ENCODE measurements around the gene SMARCC1.
"Not testable (repeated sequence)": the region's sequence is repeated elsewhere in the genome, so short reads cannot be mapped to it uniquely, and the experiment has no call there.

Gene SMARCC1

DNA sequence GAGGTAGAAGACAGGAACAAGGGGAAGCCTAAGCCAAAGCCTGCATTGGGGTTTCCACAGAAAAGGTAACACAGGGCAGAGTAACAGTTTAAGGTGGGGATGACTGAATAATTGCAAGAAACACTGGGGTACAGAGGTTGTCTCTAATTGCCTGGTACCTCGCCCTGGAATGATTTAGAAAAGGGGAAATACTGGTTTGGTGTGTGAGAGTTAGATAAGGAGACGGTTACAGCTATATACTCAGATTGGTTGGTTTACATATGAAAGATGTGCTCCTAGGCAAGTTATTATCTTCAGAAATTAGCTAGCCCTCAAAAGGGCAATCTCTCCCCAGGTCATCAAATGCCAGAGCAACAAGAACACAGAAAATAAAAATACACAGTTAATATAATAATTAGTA is 58.8 kb downstream of the SMARCC1 start:
- no peaks in the 10 kb centered on the region for H3K9me3 ChIP-seq (ENCODE audit: severe bottlenecking)
- H3K36me3 ChIP-seq (ENCODE audit: low read depth) = peaks cover 63% of the 10 kb centered on the region
- no peaks in the 10 kb centered on the region for H3K27me3 ChIP-seq (ENCODE audit: insufficient read depth, poor library complexity, severe bottlenecking)
- ATAC-seq (ENCODE audit: low read depth) = no peak
- H3K4me3 ChIP-seq (ENCODE audit: severe bottlenecking) = no peak overlapping the region
- no peak for DNase-seq (ENCODE audit: low spot score)
- TF ChIP-seq, protein P1, sequence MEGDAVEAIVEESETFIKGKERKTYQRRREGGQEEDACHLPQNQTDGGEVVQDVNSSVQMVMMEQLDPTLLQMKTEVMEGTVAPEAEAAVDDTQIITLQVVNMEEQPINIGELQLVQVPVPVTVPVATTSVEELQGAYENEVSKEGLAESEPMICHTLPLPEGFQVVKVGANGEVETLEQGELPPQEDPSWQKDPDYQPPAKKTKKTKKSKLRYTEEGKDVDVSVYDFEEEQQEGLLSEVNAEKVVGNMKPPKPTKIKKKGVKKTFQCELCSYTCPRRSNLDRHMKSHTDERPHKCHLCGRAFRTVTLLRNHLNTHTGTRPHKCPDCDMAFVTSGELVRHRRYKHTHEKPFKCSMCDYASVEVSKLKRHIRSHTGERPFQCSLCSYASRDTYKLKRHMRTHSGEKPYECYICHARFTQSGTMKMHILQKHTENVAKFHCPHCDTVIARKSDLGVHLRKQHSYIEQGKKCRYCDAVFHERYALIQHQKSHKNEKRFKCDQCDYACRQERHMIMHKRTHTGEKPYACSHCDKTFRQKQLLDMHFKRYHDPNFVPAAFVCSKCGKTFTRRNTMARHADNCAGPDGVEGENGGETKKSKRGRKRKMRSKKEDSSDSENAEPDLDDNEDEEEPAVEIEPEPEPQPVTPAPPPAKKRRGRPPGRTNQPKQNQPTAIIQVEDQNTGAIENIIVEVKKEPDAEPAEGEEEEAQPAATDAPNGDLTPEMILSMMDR (IDR thresholded peaks at IDR 0.05; ENCODE audit: poor library complexity, severe bottlenecking) = no peak
- no peak overlapping the region for H3K27ac ChIP-seq (ENCODE audit: poor library complexity, severe bottlenecking)
- H3K4me1 ChIP-seq (ENCODE audit: insufficient read depth, poor library complexity, severe bottlenecking) = peaks cover 15% of the 10 kb centered on the region

DNA sequence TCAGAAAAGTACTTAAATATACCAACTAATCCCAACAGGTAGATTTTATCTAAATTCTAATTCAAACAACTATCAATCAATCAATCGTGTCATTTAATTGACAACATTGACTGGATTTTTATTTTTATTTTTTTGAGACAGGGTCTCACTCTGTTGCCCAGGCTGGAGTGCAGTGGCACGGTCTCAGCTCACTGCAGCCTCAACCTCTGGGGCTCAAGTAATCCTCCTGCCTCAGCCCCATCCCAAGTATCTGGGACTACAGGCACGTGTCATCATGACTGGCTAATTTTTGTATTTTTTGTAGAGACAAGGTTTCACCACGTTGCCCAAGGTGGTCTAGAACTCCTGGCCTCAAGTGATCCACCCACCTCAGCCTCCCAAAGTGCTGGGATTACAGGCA is 64.2 kb downstream of the SMARCC1 start:
- not testable (repeated sequence) for H3K27me3 ChIP-seq (ENCODE audit: insufficient read depth, poor library complexity, severe bottlenecking); H3K4me1 ChIP-seq (ENCODE audit: insufficient read depth, poor library complexity, severe bottlenecking); H3K9me3 ChIP-seq (ENCODE audit: severe bottlenecking); DNase-seq (ENCODE audit: low spot score); H3K27ac ChIP-seq (ENCODE audit: poor library complexity, severe bottlenecking); H3K4me3 ChIP-seq (ENCODE audit: severe bottlenecking); ATAC-seq (ENCODE audit: low read depth)
- peaks cover 75% of the 10 kb centered on the region for H3K36me3 ChIP-seq (ENCODE audit: low read depth)

DNA sequence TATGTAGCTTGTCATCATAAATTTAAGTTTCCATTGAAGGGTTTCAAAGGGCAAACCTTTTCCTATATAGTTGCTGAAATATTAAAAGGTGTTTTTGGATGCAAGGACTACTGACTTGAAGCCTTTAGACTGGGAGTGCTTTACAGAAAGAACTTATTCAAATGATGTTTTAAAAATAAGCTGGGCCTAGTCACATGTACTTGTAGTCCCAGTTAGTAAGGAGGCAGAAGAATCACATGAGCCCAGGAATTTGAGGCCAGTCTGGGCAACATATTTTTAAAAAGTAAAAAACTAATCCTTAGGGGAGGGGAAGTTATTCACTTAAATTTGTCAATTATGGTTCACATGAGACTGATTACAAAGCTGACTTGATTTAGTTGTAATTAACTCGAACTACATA is 65.0 kb downstream of the SMARCC1 start:
- no peaks in the 10 kb centered on the region for H3K9me3 ChIP-seq (ENCODE audit: severe bottlenecking)
- TF ChIP-seq, protein P1 (IDR thresholded peaks at IDR 0.05; ENCODE audit: poor library complexity, severe bottlenecking) = no peak
- H3K27ac ChIP-seq (ENCODE audit: poor library complexity, severe bottlenecking) = no peak overlapping the region
- no peaks in the 10 kb centered on the region for H3K4me1 ChIP-seq (ENCODE audit: insufficient read depth, poor library complexity, severe bottlenecking)
- no peak overlapping the region for H3K4me3 ChIP-seq (ENCODE audit: severe bottlenecking)
- H3K27me3 ChIP-seq (ENCODE audit: insufficient read depth, poor library complexity, severe bottlenecking) = no peaks in the 10 kb centered on the region
- ATAC-seq (ENCODE audit: low read depth) (no peak), DNase-seq (ENCODE audit: low spot score) (no peak)
- H3K36me3 ChIP-seq (ENCODE audit: low read depth) = peaks cover 80% of the 10 kb centered on the region

DNA sequence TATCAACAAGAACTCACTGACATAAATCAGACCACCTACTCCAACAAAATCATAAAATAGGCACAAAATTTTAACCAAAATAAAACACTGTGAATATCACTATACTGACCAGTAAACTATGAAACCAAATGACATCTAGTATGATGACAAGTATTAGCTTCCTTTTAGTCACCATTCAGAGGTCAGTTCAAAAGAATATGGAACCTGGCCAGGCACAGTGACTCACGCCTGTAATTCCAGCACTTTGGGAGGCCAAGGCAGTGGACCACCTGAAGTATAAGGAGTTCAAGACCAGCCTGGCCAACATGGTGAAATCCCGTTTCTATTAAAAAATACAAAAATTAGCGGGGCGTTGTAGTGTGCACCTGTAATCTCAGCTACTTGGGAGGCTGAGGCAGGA is 65.8 kb downstream of the SMARCC1 start:
- Histone ChIP-seq H3K27me3 (ENCODE audit: insufficient read depth, poor library complexity, severe bottlenecking) (no peaks in the 10 kb centered on the region), H3K27ac (ENCODE audit: poor library complexity, severe bottlenecking) (no peak overlapping the region), H3K9me3 (ENCODE audit: severe bottlenecking) (no peaks in the 10 kb centered on the region), H3K4me3 (ENCODE audit: severe bottlenecking) (no peak overlapping the region), H3K4me1 (ENCODE audit: insufficient read depth, poor library complexity, severe bottlenecking) (no peaks in the 10 kb centered on the region), H3K36me3 (ENCODE audit: low read depth) (peaks cover 82% of the 10 kb centered on the region)
- DNase-seq (ENCODE audit: low spot score) = no peak
- TF ChIP-seq, protein P1 (IDR thresholded peaks at IDR 0.05; ENCODE audit: poor library complexity, severe bottlenecking) = no peak
- ATAC-seq (ENCODE audit: low read depth) = no peak

DNA sequence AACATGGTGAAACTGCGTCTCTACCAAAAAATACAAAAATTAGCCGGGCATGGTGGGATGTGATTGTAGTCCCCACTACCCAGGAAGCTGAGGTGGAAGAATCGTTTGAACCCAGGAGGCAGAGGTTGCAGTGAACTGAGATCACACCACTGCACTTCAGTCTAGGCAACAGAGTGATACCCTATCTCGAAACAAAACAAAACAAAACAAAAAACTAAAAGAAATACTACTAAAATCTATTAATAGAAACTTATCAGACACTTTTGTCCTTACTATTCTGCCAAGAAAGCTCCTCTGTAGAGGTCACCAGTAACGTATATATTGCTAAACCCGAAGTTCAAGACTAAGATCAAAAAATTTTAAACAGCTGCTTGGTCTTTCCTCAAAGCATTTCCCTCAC is 67.1 kb downstream of the SMARCC1 start:
- DNase-seq (ENCODE audit: low spot score) (no peak), ATAC-seq (ENCODE audit: low read depth) (no peak)
- Histone ChIP-seq H3K27ac (ENCODE audit: poor library complexity, severe bottlenecking) (no peak overlapping the region), H3K4me1 (ENCODE audit: insufficient read depth, poor library complexity, severe bottlenecking) (no peaks in the 10 kb centered on the region), H3K27me3 (ENCODE audit: insufficient read depth, poor library complexity, severe bottlenecking) (no peaks in the 10 kb centered on the region), H3K9me3 (ENCODE audit: severe bottlenecking) (no peaks in the 10 kb centered on the region), H3K36me3 (ENCODE audit: low read depth) (peaks cover 82% of the 10 kb centered on the region), H3K4me3 (ENCODE audit: severe bottlenecking) (no peak overlapping the region)
- TF ChIP-seq, protein P1 (IDR thresholded peaks at IDR 0.05; ENCODE audit: poor library complexity, severe bottlenecking) = no peak

All from RWPE2 (cell line).